ENCODE data around the gene P2RY8. TPM values are rescaled to one million over a fixed set of nuclear protein-coding genes. Genes with fewer than 3 reads are reported as not detected.

The P2RY8 gene
- total RNA-seq, 1 donor from 2014 or later, result not detected

- Histone ChIP-seq H3K27me3 (ENCODE audit: control insufficient read depth, insufficient read depth, low read length) (no peaks in the 10 kb centered on the region), H3K36me3 (ENCODE audit: control insufficient read depth, insufficient read depth, low read length) (no peaks in the 10 kb centered on the region), H3K4me3 (ENCODE audit: low read depth, low read length) (no peak overlapping the region)
- no peak for FAIRE-seq
- DNase-seq (ENCODE audit: low read depth), result no peak
- TF ChIP-seq, protein P1, sequence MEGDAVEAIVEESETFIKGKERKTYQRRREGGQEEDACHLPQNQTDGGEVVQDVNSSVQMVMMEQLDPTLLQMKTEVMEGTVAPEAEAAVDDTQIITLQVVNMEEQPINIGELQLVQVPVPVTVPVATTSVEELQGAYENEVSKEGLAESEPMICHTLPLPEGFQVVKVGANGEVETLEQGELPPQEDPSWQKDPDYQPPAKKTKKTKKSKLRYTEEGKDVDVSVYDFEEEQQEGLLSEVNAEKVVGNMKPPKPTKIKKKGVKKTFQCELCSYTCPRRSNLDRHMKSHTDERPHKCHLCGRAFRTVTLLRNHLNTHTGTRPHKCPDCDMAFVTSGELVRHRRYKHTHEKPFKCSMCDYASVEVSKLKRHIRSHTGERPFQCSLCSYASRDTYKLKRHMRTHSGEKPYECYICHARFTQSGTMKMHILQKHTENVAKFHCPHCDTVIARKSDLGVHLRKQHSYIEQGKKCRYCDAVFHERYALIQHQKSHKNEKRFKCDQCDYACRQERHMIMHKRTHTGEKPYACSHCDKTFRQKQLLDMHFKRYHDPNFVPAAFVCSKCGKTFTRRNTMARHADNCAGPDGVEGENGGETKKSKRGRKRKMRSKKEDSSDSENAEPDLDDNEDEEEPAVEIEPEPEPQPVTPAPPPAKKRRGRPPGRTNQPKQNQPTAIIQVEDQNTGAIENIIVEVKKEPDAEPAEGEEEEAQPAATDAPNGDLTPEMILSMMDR (IDR thresholded peaks at IDR 0.05; ENCODE audit: insufficient read depth, low read length, severe bottlenecking), result no peak
Measured at GRCh38 chrX:1444561-1445500, 92.2 kb downstream of the P2RY8 start.

- Histone ChIP-seq H3K27me3 (ENCODE audit: control insufficient read depth, insufficient read depth, low read length) (no peaks in the 10 kb centered on the region), H3K4me3 (ENCODE audit: low read depth, low read length) (no peak overlapping the region), H3K36me3 (ENCODE audit: control insufficient read depth, insufficient read depth, low read length) (peaks cover 2% of the 10 kb centered on the region)
- TF ChIP-seq, protein P1 (IDR thresholded peaks at IDR 0.05; ENCODE audit: insufficient read depth, low read length, severe bottlenecking), result no peak
- DNase-seq (ENCODE audit: low read depth) (no peak), FAIRE-seq (no peak)
Measured at GRCh38 chrX:1443496-1444075, 93.4 kb downstream of the P2RY8 start.

GRCh38 chrX:1442724-1443367 lies 94.1 kb downstream of the P2RY8 start:
- FAIRE-seq (no peak), DNase-seq (ENCODE audit: low read depth) (no peak)
- H3K36me3 ChIP-seq (ENCODE audit: control insufficient read depth, insufficient read depth, low read length), result peaks cover 2% of the 10 kb centered on the region
- TF ChIP-seq, protein P1 (IDR thresholded peaks at IDR 0.05; ENCODE audit: insufficient read depth, low read length, severe bottlenecking), result no peak
- H3K4me3 ChIP-seq (ENCODE audit: low read depth, low read length), result no peak overlapping the region
- no peaks in the 10 kb centered on the region for H3K27me3 ChIP-seq (ENCODE audit: control insufficient read depth, insufficient read depth, low read length)

DNA sequence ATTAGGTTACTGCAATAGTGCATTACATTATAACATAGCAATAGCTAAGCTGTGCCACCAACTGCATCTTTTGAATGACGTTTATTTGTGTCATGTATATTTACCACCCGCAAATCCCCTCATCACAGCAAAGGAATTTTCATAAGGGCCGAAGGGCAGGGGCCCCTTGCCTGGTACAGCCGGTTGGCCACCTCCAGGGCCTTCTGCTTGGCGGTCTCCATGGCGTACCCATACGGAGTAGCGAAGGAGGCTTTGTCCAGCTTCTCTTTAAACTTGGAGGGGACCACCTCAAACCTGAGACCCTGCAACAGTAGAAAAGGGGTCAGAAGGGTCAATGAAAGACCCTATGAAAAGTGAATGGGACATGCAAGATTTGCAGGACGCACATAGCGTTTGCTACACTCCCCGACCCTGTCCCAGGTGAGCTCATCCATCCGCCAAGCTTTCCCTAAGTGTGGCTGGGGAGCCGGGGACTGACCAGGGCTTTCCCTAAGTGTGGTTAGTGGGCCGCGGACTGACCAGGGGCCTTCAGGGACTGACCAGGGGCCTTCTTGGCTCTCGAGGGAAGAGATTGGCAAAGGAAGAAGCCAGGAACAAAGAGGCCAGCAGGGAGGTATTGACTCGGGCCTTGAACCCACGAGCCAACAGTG lies 94.8 kb downstream of the P2RY8 start:
- FAIRE-seq, result no peak
- peaks cover 2% of the 10 kb centered on the region for H3K36me3 ChIP-seq (ENCODE audit: control insufficient read depth, insufficient read depth, low read length)
- DNase-seq (ENCODE audit: low read depth), result no peak
- H3K4me3 ChIP-seq (ENCODE audit: low read depth, low read length), result no peak overlapping the region
- H3K27me3 ChIP-seq (ENCODE audit: control insufficient read depth, insufficient read depth, low read length), result no peaks in the 10 kb centered on the region
- TF ChIP-seq, protein P1 (IDR thresholded peaks at IDR 0.05; ENCODE audit: insufficient read depth, low read length, severe bottlenecking), result no peak

GRCh38 chrX:1440506-1440905 lies 96.5 kb downstream of the P2RY8 start:
- H3K4me3 ChIP-seq (ENCODE audit: low read depth, low read length), result no peak overlapping the region
- TF ChIP-seq, protein P1 (IDR thresholded peaks at IDR 0.05; ENCODE audit: insufficient read depth, low read length, severe bottlenecking), result no peak
- no peak for DNase-seq (ENCODE audit: low read depth)
- H3K27me3 ChIP-seq (ENCODE audit: control insufficient read depth, insufficient read depth, low read length), result no peaks in the 10 kb centered on the region
- H3K36me3 ChIP-seq (ENCODE audit: control insufficient read depth, insufficient read depth, low read length), result peaks cover 2% of the 10 kb centered on the region
- no peak for FAIRE-seq
